GM13976 (cell line): ENCODE data around the gene HPCAL1.

ENCODE experiments used
- DNase-seq: peaks from one replicate; pipeline ENCODE4 v3.0.0; 2012; ENCODE audit warnings: low spot score
- in situ Hi-C: fragments of 300-500 bp; cut with MboI; formaldehyde crosslinking; loops from one replicate; pipeline ENCODE4 v1.12.0; 2022; ENCODE audit warnings: low sequenced_read_pairs, mixed read lengths, inconsistent platforms; ENCODE audit not compliant: unreplicated experiment
- TF ChIP-seq, protein P1 (sequence below): IDR thresholded peaks from 2 replicates; pipeline ENCODE4 v1.5.1; 2012; ENCODE audit warnings: borderline replicate concordance, mild to moderate bottlenecking; ENCODE audit not compliant: insufficient read depth; ENCODE audit errors: extremely low read depth, missing control alignments, control extremely low read depth

Gene HPCAL1

DNA sequence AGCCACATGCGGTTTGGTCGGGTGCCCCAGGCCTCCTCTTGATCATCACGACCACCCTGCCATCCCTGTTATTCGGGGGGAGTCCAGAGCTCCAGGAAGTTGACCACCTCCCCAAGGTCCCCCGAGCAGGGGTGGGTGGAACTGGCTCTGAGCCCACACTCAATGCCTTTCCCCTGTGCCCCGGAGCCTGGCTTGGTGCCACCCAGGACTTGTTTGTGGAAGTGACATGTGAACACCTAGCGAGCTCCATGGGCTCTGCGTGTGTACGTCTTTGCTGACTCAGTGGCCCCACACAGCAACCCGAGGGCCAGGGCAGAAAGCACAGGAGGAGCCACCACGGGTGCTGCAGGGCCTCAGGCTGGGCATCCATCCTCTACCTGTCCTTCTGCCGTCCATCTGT is 112.9 kb downstream of the HPCAL1 start:
- TF ChIP-seq, protein P1, sequence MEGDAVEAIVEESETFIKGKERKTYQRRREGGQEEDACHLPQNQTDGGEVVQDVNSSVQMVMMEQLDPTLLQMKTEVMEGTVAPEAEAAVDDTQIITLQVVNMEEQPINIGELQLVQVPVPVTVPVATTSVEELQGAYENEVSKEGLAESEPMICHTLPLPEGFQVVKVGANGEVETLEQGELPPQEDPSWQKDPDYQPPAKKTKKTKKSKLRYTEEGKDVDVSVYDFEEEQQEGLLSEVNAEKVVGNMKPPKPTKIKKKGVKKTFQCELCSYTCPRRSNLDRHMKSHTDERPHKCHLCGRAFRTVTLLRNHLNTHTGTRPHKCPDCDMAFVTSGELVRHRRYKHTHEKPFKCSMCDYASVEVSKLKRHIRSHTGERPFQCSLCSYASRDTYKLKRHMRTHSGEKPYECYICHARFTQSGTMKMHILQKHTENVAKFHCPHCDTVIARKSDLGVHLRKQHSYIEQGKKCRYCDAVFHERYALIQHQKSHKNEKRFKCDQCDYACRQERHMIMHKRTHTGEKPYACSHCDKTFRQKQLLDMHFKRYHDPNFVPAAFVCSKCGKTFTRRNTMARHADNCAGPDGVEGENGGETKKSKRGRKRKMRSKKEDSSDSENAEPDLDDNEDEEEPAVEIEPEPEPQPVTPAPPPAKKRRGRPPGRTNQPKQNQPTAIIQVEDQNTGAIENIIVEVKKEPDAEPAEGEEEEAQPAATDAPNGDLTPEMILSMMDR, result no peak
- in situ Hi-C loops, result loop anchor here (10.0 kb wide), 1 partner anchor 291 kb away; the partner anchor contains the start of gene RRM2
- no peak for DNase-seq

DNA sequence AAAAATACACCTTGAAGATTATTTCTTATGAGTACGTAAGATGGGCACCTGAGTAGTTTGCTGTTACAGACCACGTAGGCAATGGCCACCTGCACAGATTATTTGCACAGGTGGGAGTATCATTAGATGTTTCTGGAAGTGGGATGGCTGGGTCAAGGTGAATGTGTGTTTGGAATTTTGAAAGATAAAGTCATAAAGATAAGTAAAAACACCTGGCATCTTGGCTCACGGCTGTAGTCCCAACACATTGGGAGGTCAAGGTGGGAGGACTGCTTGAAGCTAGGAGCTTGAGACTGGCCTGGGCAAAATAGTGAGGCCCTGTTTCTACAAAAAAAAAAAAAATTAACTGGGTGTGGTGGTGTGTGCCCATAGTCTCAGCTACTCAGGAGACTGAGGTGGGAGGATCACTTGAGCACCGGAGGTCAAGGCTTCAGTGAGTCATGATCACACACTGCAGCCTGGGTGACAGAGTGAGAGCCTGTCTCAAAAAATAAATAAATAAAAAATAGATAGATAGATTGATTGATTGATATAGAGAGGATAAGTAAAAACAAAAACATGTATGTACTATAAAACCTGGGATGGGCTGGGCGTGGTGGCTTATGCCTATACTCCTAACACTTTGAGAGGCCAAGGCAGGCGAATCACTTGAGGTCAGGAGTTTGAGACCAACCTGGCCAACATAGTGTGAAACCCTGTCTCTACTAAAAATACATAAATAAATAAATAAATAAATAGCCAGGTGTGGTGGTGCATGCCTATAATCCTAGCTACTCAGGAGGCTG is 115.0 kb downstream of the HPCAL1 start:
- in situ Hi-C loops, result loop anchor here (10.0 kb wide), 1 partner anchor 293 kb away; the partner anchor contains the start of gene RRM2
- TF ChIP-seq, protein P1, result no peak
- DNase-seq, result no peak

DNA sequence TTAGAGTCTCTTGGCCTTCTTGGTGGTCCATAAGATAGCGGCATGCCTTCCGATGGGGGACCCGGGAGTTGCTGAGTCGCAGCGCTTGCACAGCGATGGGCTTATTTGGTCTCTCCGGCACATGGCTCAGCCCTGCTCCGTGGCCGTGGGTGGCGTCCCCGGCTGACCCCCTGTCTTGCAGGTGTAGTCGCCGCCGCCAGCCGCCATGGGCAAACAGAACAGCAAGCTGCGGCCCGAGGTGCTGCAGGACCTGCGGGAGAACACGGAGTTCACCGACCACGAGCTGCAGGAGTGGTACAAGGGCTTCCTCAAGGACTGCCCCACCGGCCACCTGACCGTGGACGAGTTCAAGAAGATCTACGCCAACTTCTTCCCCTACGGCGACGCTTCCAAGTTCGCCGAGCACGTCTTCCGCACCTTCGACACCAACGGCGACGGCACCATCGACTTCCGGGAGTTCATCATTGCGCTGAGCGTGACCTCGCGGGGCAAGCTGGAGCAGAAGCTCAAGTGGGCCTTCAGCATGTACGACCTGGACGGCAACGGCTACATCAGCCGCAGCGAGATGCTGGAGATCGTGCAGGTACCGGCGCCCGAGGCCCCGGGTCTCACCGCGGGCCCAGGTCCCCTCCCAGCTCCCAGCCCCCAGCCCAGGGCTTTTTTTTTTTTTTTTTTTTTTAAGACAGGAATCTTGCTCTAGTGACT is 117.0 kb downstream of the HPCAL1 start:
- no peak for DNase-seq
- in situ Hi-C loops, result loop anchor here (10.0 kb wide), 1 partner anchor 295 kb away; the partner anchor contains the start of gene RRM2
- TF ChIP-seq, protein P1, result no peak

DNA sequence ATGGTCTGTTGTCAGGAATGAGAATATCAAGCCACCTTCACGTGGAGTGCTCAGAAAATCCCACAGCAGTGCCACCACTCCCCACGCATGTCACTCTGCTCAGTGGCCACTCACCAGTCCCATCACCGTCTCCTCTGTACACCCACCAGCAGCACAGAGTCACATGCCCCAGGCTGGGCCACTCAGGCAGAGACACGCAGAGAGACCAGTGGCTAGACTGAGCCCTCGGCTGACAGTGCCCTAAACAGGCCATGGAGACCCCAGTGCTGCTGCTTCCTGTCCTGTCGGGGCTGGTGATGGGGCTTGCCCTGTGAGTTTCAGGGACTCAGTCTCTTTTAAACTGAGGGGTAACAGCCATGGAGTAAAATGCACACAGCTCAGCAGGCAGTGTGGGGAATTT is 119.5 kb downstream of the HPCAL1 start:
- TF ChIP-seq, protein P1, result no peak
- DNase-seq, result no peak
- in situ Hi-C loops, result no loop called here

GRCh38 chr2:10422732-10423399 is 120.2 kb downstream of the HPCAL1 start:
- TF ChIP-seq, protein P1, result no peak
- in situ Hi-C loops, result no loop called here
- no peak for DNase-seq

- in situ Hi-C loops, result no loop called here
- TF ChIP-seq, protein P1, result no peak
- DNase-seq, result no peak
These were observed 120.7 kb downstream of the HPCAL1 start for GRCh38 chr2:10423400-10423774.
